Measurements from ENCODE around the gene UTP3.
"Not testable (repeated sequence)": the region's sequence is repeated elsewhere in the genome, so short reads cannot be mapped to it uniquely, and the experiment has no call there.

UTP3 gene

GRCh38 chr4:70658418-70658817 lies 29.9 kb upstream of the UTP3 start:
- no peak overlapping the region for H3K4me3 ChIP-seq (ENCODE audit: control insufficient read depth in 1 of 7, extremely low read depth in 1 of 7, insufficient read depth in 4 of 7, low read depth in 2 of 7, low read length in 6 of 7)
- WGBS (ENCODE audit: insufficient coverage): 80% methylated on average over 3 of the region's 3 CpGs
- H3K27me3 ChIP-seq (replicated peaks in 2 of 5; ENCODE audit: control insufficient read depth in 4 of 5, insufficient read depth in 5 of 5, low read length in 4 of 5): no peaks in the 10 kb centered on the region
- H3K36me3 ChIP-seq (ENCODE audit: control insufficient read depth in 4 of 4, insufficient read depth in 4 of 4, low read length in 3 of 4): peaks cover 0 to 4% (median 0%) of the 10 kb centered on the region in 4 experiments
- peaks cover 0 to 18% (median 0%) of the 10 kb centered on the region in 4 experiments for H3K4me1 ChIP-seq (ENCODE audit: control extremely low read depth in 1 of 4, control insufficient read depth in 4 of 4, insufficient read depth in 4 of 4, low read length in 3 of 4)
- no peak for DNase-seq
- no peak overlapping the region for H3K27ac ChIP-seq (ENCODE audit: insufficient read depth in 1 of 2, low read depth in 1 of 2, low read length in 2 of 2, poor library complexity in 1 of 2, severe bottlenecking in 2 of 2)
- ChIA-PET CTCF (interaction anchor here (1.6 kb wide), 1 partner anchor 9 kb away, joined by 5 read pairs; no protein-coding TSS in a partner anchor), POLR2A (no interaction called here)
- H3K9me3 ChIP-seq (ENCODE audit: control extremely low read depth in 1 of 5, control insufficient read depth in 4 of 5, insufficient read depth in 2 of 5, low read depth in 1 of 5, low read length in 4 of 5): no peaks in the 10 kb centered on the region

- POLR2A ChIA-PET: no interaction called here
- WGBS (ENCODE audit: insufficient coverage): no CpG with 5 or more reads among the region's 4 CpGs
- CTCF ChIA-PET: interaction anchor here (0.7 to 1.4 kb wide), 3 partner anchors 38 to 77 kb away, joined by 3 read pairs; no protein-coding TSS in a partner anchor
- no peaks in the 10 kb centered on the region for H3K36me3 ChIP-seq (ENCODE audit: control insufficient read depth in 4 of 4, insufficient read depth in 4 of 4, low read length in 3 of 4)
- H3K27ac ChIP-seq (ENCODE audit: insufficient read depth in 1 of 2, low read depth in 1 of 2, low read length in 2 of 2, poor library complexity in 1 of 2, severe bottlenecking in 2 of 2): no peak overlapping the region
- no peak overlapping the region for H3K4me3 ChIP-seq (ENCODE audit: control insufficient read depth in 1 of 7, extremely low read depth in 1 of 7, insufficient read depth in 4 of 7, low read depth in 2 of 7, low read length in 6 of 7)
- H3K27me3 ChIP-seq (replicated peaks in 2 of 5; ENCODE audit: control insufficient read depth in 4 of 5, insufficient read depth in 5 of 5, low read length in 4 of 5): no peaks in the 10 kb centered on the region
- peaks cover 0 to 18% (median 0%) of the 10 kb centered on the region in 4 experiments for H3K4me1 ChIP-seq (ENCODE audit: control extremely low read depth in 1 of 4, control insufficient read depth in 4 of 4, insufficient read depth in 4 of 4, low read length in 3 of 4)
- no peaks in the 10 kb centered on the region for H3K9me3 ChIP-seq (ENCODE audit: control extremely low read depth in 1 of 5, control insufficient read depth in 4 of 5, insufficient read depth in 2 of 5, low read depth in 1 of 5, low read length in 4 of 5)
- no peak for DNase-seq
These were observed 28.2 kb upstream of the UTP3 start for GRCh38 chr4:70660106-70660505.

GRCh38 chr4:70661309-70661922 lies 26.9 kb upstream of the UTP3 start:
- Histone ChIP-seq H3K4me3 (ENCODE audit: control insufficient read depth in 1 of 7, extremely low read depth in 1 of 7, insufficient read depth in 4 of 7, low read depth in 2 of 7, low read length in 6 of 7) (peak overlapping the region in 1 of 7 experiments; percentile 23), H3K4me1 (ENCODE audit: control extremely low read depth in 1 of 4, control insufficient read depth in 4 of 4, insufficient read depth in 4 of 4, low read length in 3 of 4) (peaks cover 0 to 22% (median 1%) of the 10 kb centered on the region in 4 experiments)
- CTCF ChIA-PET: interaction anchor here (1.0 to 1.2 kb wide), 3 partner anchors 9 to 61 kb away, joined by 3 read pairs; no protein-coding TSS in a partner anchor
- H3K36me3 ChIP-seq (ENCODE audit: control insufficient read depth in 4 of 4, insufficient read depth in 4 of 4, low read length in 3 of 4); H3K27me3 ChIP-seq (replicated peaks in 2 of 5; ENCODE audit: control insufficient read depth in 4 of 5, insufficient read depth in 5 of 5, low read length in 4 of 5); H3K27ac ChIP-seq (ENCODE audit: insufficient read depth in 1 of 2, low read depth in 1 of 2, low read length in 2 of 2, poor library complexity in 1 of 2, severe bottlenecking in 2 of 2); H3K9me3 ChIP-seq (ENCODE audit: control extremely low read depth in 1 of 5, control insufficient read depth in 4 of 5, insufficient read depth in 2 of 5, low read depth in 1 of 5, low read length in 4 of 5); POLR2A ChIA-PET; DNase-seq: not testable (repeated sequence)
- WGBS (ENCODE audit: insufficient coverage): 91% methylated on average over 3 of the region's 5 CpGs

- Histone ChIP-seq H3K27ac (ENCODE audit: insufficient read depth in 1 of 2, low read depth in 1 of 2, low read length in 2 of 2, poor library complexity in 1 of 2, severe bottlenecking in 2 of 2) (no peak within 1 kb of the TSS), H3K4me1 (ENCODE audit: control extremely low read depth in 1 of 4, control insufficient read depth in 4 of 4, insufficient read depth in 4 of 4, low read length in 3 of 4) (peaks cover 0 to 21% (median 2%) of the 10 kb centered on the region in 4 experiments), H3K36me3 (ENCODE audit: control insufficient read depth in 4 of 4, insufficient read depth in 4 of 4, low read length in 3 of 4) (no peaks in the 10 kb centered on the region), H3K4me3 (ENCODE audit: control insufficient read depth in 1 of 7, extremely low read depth in 1 of 7, insufficient read depth in 4 of 7, low read depth in 2 of 7, low read length in 6 of 7) (peak within 1 kb of the TSS in 2 of 7 experiments; percentile 16 to 58), H3K9me3 (ENCODE audit: control extremely low read depth in 1 of 5, control insufficient read depth in 4 of 5, insufficient read depth in 2 of 5, low read depth in 1 of 5, low read length in 4 of 5) (no peaks in the 10 kb centered on the region), H3K27me3 (replicated peaks in 2 of 5; ENCODE audit: control insufficient read depth in 4 of 5, insufficient read depth in 5 of 5, low read length in 4 of 5) (no peaks in the 10 kb centered on the region)
- POLR2A ChIA-PET: no interaction called here
- CTCF ChIA-PET: interaction anchor here (1.6 kb wide), 1 partner anchor 14 kb away, joined by 7 read pairs; no protein-coding TSS in a partner anchor
- WGBS (ENCODE audit: insufficient coverage): 100% methylated on average over 1 of the region's 1 CpG
- peak in 2 of 3 donors; percentile 52 to 70 for DNase-seq
These were observed 22.0 kb upstream of the UTP3 start, which contains the start of gene JCHAIN for GRCh38 chr4:70666369-70666768. TSS of gene JCHAIN (minus strand) at chr4:70666508. CDS start at chr4:70666490, 18 bp downstream.

GRCh38 chr4:70667740-70668535 lies 20.4 kb upstream of the UTP3 start:
- ChIA-PET CTCF (interaction anchor here (0.5 to 1.3 kb wide), 3 partner anchors 10 to 246 kb away, joined by 3 to 5 read pairs (median 3); no protein-coding TSS in a partner anchor), POLR2A (interaction anchor here (0.6 kb wide), 1 partner anchor 19 kb away, joined by 3 read pairs; no protein-coding TSS in a partner anchor)
- no peak for DNase-seq
- 86% methylated on average over 2 of the region's 3 CpGs for WGBS (ENCODE audit: insufficient coverage)
- Histone ChIP-seq H3K27ac (ENCODE audit: insufficient read depth in 1 of 2, low read depth in 1 of 2, low read length in 2 of 2, poor library complexity in 1 of 2, severe bottlenecking in 2 of 2) (no peak overlapping the region), H3K4me1 (ENCODE audit: control extremely low read depth in 1 of 4, control insufficient read depth in 4 of 4, insufficient read depth in 4 of 4, low read length in 3 of 4) (peaks cover 0 to 26% (median 4%) of the 10 kb centered on the region in 4 experiments), H3K9me3 (ENCODE audit: control extremely low read depth in 1 of 5, control insufficient read depth in 4 of 5, insufficient read depth in 2 of 5, low read depth in 1 of 5, low read length in 4 of 5) (no peaks in the 10 kb centered on the region), H3K36me3 (ENCODE audit: control insufficient read depth in 4 of 4, insufficient read depth in 4 of 4, low read length in 3 of 4) (no peaks in the 10 kb centered on the region), H3K27me3 (replicated peaks in 2 of 5; ENCODE audit: control insufficient read depth in 4 of 5, insufficient read depth in 5 of 5, low read length in 4 of 5) (no peaks in the 10 kb centered on the region), H3K4me3 (ENCODE audit: control insufficient read depth in 1 of 7, extremely low read depth in 1 of 7, insufficient read depth in 4 of 7, low read depth in 2 of 7, low read length in 6 of 7) (no peak overlapping the region)

GRCh38 chr4:70670332-70671014 lies 17.9 kb upstream of the UTP3 start:
- no peak overlapping the region for H3K4me3 ChIP-seq (ENCODE audit: control insufficient read depth in 1 of 7, extremely low read depth in 1 of 7, insufficient read depth in 4 of 7, low read depth in 2 of 7, low read length in 6 of 7)
- no peaks in the 10 kb centered on the region for H3K27me3 ChIP-seq (replicated peaks in 2 of 5; ENCODE audit: control insufficient read depth in 4 of 5, insufficient read depth in 5 of 5, low read length in 4 of 5)
- DNase-seq: no peak
- no peaks in the 10 kb centered on the region for H3K9me3 ChIP-seq (ENCODE audit: control extremely low read depth in 1 of 5, control insufficient read depth in 4 of 5, insufficient read depth in 2 of 5, low read depth in 1 of 5, low read length in 4 of 5)
- H3K36me3 ChIP-seq (ENCODE audit: control insufficient read depth in 4 of 4, insufficient read depth in 4 of 4, low read length in 3 of 4): no peaks in the 10 kb centered on the region
- peaks cover 0 to 28% (median 4%) of the 10 kb centered on the region in 4 experiments for H3K4me1 ChIP-seq (ENCODE audit: control extremely low read depth in 1 of 4, control insufficient read depth in 4 of 4, insufficient read depth in 4 of 4, low read length in 3 of 4)
- ChIA-PET CTCF (interaction anchor here (1.2 kb wide), 1 partner anchor 15 kb away, joined by 3 read pairs; no protein-coding TSS in a partner anchor), POLR2A (no interaction called here)
- 70% methylated on average over 2 of the region's 5 CpGs for WGBS (ENCODE audit: insufficient coverage)
- H3K27ac ChIP-seq (ENCODE audit: insufficient read depth in 1 of 2, low read depth in 1 of 2, low read length in 2 of 2, poor library complexity in 1 of 2, severe bottlenecking in 2 of 2): no peak overlapping the region
